ENCODE results near the gene COLGALT1.

Gene COLGALT1

GRCh38 chr19:17576758-17577456 lies 21.5 kb downstream of the COLGALT1 start:
- DNase-seq (ENCODE audit: low read depth, low spot score), result peak; percentile 4
- no peak overlapping the region for H3K4me3 ChIP-seq (ENCODE audit: low read depth, low read length)
- in situ Hi-C loops (cut with HindIII; ENCODE audit: low sequenced_read_pairs), result no loop called here
- no peak for TF ChIP-seq CTCF (IDR thresholded peaks at IDR 0.05; ENCODE audit: low read depth, low read length)

GRCh38 chr19:17577457-17578097 lies 22.1 kb downstream of the COLGALT1 start:
- no peak for DNase-seq (ENCODE audit: low read depth, low spot score)
- in situ Hi-C loops (cut with HindIII; ENCODE audit: low sequenced_read_pairs), result no loop called here
- TF ChIP-seq CTCF (IDR thresholded peaks at IDR 0.05; ENCODE audit: low read depth, low read length), result no peak
- no peak overlapping the region for H3K4me3 ChIP-seq (ENCODE audit: low read depth, low read length)

- in situ Hi-C loops (cut with HindIII; ENCODE audit: low sequenced_read_pairs), result no loop called here
- no peak for TF ChIP-seq CTCF (IDR thresholded peaks at IDR 0.05; ENCODE audit: low read depth, low read length)
- H3K4me3 ChIP-seq (ENCODE audit: low read depth, low read length), result no peak overlapping the region
- peak; percentile 39 for DNase-seq (ENCODE audit: low read depth, low spot score)
Measured at GRCh38 chr19:17579661-17580244, 24.3 kb downstream of the COLGALT1 start.

- H3K4me3 ChIP-seq (ENCODE audit: low read depth, low read length), result no peak overlapping the region
- in situ Hi-C loops (cut with HindIII; ENCODE audit: low sequenced_read_pairs), result no loop called here
- TF ChIP-seq CTCF (IDR thresholded peaks at IDR 0.05; ENCODE audit: low read depth, low read length), result peak; percentile 13
- no peak for DNase-seq (ENCODE audit: low read depth, low spot score)
Measured at GRCh38 chr19:17580470-17581144, 25.2 kb downstream of the COLGALT1 start.

GRCh38 chr19:17581211-17581874 lies 25.9 kb downstream of the COLGALT1 start:
- no peak overlapping the region for H3K4me3 ChIP-seq (ENCODE audit: low read depth, low read length)
- in situ Hi-C loops (cut with HindIII; ENCODE audit: low sequenced_read_pairs), result no loop called here
- DNase-seq (ENCODE audit: low read depth, low spot score), result no peak
- TF ChIP-seq CTCF (IDR thresholded peaks at IDR 0.05; ENCODE audit: low read depth, low read length), result no peak

- no peak for TF ChIP-seq CTCF (IDR thresholded peaks at IDR 0.05; ENCODE audit: low read depth, low read length)
- no peak for DNase-seq (ENCODE audit: low read depth, low spot score)
- no peak overlapping the region for H3K4me3 ChIP-seq (ENCODE audit: low read depth, low read length)
- in situ Hi-C loops (cut with HindIII; ENCODE audit: low sequenced_read_pairs), result no loop called here
Measured at GRCh38 chr19:17582613-17583012, 27.2 kb downstream of the COLGALT1 start.
